ENCODE data around the gene ZXDC.

The ZXDC gene

GRCh38 chr3:126448893-126449180, 26.9 kb downstream of the ZXDC start:
- DNase-seq = no peak

DNA sequence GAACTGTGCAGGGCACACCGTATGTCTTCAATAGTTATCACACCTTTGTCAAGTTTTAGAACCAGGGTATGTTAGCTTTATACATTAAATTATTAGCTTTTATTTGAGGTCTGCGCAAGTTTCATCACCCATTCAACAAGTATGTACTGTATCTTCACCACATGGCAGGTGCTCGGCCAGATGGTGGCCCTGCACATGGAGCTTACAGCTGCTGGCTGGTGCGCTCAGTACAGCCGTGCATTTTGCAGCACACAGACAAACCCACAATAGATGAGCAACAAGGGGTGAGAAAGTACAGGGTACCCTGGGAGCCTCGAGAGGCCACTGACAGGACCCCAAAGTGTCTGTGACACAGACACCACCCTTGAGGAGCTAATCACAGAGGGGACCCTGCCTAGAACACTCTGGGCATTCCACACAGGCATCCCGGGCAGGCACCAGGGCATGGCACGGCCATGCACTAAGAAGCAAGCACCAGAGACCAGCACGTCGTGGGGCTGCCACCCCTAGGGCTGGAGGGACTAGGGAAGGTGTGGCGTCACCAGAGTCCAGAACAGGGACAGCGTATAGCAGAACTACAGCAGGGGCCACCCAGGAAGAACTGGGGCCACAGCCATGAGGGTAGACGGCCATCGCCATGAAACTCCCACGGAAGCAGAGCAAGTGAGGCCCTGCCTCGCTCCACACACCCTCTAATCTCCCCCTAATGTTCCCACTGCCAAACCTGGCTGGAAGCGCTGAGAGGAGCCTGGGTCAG, 27.4 kb downstream of the ZXDC start:
- DNase-seq = no peak

GRCh38 chr3:126447456-126448106, 28.1 kb downstream of the ZXDC start:
- DNase-seq = no peak

- DNase-seq = no peak
These were observed 28.9 kb downstream of the ZXDC start for GRCh38 chr3:126446791-126447190.

DNA sequence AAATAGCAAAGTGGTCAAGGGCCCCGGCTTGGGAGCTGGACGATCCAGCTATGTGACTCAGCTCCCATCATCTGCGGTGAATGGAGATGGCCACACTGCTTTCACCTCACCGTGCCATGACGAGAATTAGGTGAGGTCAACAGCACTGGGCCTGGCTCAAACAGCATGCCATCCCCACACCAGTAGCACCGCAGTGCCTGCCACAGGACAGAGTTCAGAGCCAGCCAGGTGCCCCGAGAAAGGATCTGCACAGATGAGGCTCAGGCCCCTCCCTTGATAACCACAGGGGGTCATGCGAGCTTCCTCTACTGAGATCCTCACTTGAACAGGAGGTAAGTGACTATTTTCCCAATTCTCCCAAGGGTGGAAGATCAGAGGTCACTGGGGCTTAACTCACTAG, 29.4 kb downstream of the ZXDC start:
- no peak for DNase-seq

DNA sequence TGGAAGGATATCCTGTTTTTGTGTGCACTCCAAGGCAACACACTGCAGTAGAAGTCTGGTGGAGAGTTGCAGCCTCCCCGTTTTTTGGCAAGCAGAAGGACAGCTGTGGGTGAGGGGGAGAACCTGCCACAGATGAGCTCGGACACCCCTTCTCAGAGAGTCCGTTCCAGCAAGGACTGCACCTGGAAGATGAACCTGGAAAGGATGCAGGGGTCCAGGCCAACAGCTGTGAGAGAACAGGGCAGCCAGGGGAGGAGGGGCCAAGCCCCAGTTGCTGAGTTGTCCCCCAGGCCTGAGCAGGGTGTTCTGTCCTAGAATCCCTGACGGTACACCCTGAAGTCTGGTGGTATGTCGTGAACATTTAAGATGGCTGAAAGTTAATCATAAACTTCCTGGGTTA, 30.2 kb downstream of the ZXDC start:
- DNase-seq = no peak

- DNase-seq = no peak
These were observed 32.8 kb downstream of the ZXDC start for GRCh38 chr3:126442856-126443242.

DNA sequence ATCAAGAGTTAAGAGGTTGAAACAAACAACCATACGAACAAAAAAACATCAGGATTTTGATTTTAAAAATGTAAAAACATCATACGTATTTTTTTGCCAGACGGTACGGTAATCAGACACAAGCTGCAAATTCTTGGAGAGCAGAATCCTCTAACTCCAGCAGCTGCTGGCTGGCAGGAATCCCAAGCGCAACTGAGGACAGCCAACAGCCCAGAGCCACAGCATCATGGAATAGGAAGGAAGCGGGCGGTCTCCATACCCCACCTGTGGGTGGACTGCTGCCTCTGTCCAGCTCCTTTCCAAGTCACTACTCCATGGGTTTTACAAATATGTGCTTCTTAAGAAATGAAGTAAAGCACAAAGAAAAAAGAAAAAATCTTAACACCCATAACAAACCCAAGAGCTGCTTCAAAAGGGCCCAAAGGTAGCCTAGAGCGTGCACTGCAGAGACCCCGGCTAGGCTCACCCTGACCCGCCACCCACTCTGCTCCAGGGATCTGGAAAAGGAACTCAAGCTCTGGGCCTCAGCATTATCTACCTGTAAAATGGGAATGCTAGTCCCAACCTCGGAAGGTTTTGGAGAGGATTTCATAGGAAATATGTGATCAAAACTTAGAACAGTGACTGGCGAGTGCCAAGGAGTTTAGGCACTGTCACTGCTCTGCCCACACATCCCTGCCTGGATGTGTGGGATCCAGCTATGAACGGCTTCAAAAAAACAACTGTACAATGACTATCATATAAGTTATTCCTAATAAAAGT, 33.4 kb downstream of the ZXDC start:
- no peak for DNase-seq

DNA sequence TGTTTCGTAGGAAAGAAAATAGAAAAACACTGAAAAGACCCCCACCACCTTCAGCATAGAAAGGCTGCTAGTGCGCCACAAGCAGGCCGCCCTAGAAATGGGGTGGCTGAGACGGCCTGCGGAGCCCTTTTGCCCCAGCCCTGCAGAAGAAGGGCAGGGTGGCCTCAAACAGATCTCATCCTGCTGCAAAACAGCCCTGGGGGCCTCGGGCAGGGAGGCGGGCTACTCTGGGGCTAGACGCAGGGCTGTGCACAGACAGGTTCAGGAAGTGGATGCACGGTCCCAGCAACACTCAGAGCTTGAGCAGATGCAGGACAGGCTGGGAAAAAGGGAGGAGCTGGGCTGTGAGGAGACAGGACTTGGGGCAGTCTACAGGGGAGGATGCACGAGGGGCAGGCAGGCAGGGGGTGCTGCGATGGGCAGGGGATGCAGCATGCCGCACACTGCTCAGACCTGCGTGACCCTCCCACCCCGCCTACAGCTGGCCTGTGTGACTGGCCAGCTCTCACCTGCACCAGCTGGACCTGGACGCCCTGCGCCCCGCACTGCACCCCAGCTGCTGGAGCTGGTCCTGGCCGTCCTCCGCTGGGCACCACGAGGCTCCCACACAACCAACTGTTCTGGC, 34.3 kb downstream of the ZXDC start:
- no peak for DNase-seq

GRCh38 chr3:126440709-126440995, 35.0 kb downstream of the ZXDC start:
- no peak for DNase-seq

GRCh38 chr3:126439968-126440708, 35.6 kb downstream of the ZXDC start:
- no peak for DNase-seq

DNA sequence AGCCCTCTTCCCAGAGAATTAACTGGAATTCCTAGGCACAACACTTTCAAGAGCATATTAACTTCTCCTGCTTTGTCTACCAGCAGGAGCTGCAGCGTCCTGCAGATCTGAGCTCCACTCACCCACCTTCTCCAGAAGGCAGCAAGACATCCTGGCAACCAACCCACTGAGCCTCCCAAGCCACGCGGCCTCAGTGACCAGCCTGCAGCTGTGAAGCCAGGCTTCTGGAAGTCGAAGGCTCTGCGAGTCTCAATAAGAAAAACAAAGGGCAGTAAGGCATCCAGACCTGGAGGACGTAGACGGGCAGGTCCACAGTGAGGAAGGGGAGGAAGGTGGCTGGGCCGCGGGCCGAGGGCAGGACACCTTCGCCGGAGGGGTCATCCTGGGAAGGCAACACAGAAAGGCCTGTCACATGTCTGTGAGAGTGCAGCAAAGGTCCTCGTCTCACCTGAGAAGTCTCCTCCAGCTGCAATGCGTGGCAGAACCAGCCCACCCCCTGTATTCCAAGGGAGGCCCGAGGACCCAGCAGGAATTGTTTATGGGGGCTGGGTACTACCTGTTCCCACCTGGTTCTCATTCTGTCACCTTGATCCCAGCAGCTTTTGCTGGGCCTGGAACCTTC, 36.2 kb downstream of the ZXDC start:
- DNase-seq = no peak

DNA sequence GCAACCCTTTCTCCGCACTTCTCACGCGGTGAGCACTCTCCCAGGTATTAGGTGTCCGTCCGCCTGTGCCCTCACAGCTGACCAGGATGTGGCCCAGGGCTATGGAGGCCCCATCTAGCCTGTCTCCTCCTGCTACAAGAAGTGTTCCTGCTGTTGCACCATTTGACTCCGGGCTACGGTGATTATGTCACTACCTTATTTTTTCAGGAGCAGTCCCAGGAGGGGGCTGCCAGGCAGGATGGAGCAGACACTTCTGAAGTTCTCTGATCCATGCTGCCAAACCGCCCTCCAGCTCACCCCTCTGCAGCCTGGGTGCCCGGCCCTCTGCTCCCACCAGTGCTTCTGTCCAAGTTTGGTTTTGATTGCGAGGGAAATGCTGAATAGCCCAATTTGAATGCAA, 36.9 kb downstream of the ZXDC start:
- no peak for DNase-seq

DNA sequence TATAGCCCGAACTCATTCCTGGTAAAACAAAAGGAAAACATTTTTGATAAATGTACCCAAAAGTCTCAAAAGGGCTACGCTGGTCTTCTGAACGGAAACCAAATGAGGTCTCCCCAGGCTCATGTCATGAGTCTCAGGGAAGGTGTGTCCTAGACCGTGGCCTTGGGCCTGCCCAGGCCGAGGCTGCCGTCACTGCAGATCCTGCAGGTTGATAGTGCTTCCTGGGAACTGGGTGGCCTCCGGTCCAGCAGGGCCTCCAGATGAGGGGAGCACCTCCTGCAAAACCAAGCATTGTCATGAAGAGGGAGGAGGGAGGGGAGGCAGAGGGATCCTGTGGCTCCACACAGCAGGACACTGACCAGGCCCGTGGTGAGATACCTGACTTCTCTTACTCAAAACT, 37.5 kb downstream of the ZXDC start:
- no peak for DNase-seq

GRCh38 chr3:126436826-126437717, 38.6 kb downstream of the ZXDC start:
- no peak for DNase-seq

DNA sequence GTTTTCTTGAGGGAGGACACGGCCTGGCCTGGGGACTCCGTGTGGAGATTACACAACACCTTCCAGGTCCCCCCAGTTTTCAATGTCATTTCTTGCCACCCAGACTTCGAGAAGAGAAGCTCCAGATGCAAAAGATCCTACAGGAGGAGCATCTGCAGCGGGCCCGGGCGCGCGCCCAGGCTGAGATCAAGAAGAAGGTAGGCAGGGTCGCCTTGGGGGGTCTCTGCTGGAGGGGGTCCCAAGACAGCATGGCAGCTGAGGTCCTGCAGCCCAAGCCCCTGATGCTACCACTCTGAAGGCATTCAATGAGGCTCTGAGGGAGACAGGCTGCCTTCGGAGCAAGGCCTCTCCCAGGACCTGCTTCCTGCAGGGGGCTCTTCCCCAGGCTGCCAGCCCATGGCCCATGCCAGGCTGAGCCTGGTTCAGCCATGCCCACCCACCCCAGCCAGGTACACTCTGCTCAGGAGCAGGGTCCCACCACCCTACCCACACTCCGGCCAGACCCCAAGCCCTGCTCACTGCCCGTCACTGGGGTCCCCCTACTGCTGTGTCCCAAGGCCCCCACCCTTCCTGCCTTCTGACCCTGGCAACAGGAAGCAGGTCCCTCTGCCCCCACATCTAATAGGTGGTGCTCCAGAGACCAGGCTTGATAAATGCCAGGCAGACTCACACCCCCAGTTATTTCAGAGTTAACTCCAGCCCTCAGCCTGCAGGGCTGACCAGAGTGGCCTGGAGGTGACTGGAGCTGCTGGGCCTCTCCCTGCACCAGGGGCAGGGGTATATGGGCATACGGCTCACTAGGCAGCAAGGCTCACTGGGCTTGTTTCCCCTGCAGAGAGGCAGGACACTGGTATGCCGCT, 40.0 kb downstream of the ZXDC start:
- DNase-seq = no peak

- no peak for DNase-seq
These were observed 40.7 kb downstream of the ZXDC start for GRCh38 chr3:126434931-126435411.

DNA sequence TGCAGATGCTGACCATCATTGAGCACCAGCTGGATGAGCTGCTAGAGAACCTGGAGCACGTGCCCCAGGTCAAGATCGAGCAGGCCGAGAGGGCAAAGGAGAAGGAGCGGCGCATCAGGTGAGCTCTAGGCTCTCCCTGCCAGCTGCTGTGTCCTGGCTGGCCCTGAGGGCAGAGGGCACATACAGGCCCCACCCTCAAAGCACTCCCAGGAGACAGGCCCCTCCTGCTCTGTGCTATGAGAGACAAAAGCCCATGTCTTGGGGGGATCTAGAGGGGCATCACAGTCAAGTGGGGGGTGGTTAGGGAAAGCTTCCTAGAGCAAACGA, 41.5 kb downstream of the ZXDC start:
- DNase-seq = no peak

- no peak for DNase-seq
These were observed 42.0 kb downstream of the ZXDC start for GRCh38 chr3:126433496-126434263.

DNA sequence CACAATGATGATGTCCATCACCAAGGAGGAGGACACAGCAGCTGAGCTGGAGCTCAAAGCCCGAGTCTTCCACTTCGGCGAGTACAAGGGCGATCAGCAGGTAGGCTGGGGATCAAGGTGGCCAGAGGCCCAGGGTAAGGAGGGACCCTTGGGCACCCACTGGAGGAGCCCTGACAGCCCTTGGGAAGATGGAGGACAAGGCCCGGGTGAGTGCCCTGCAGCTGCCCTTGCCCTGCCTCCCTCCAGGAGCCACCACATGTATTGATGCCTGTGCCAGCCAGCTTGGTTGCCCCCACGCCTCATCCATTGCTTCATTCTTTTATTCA, 42.6 kb downstream of the ZXDC start:
- DNase-seq = no peak

Data from stimulated activated CD4-positive, alpha-beta T cell treated with anti-CD3 and anti-CD28 coated beads, Interleukin-1b, Interleukin-23, amount 100 ng/mL, for 48 hours (primary cell).